Rectal smooth muscle tissue (tissue), 1 donor: ENCODE measurements around the gene CASQ1.

Source experiments
- H3K27ac ChIP-seq: one replicate; pipeline ENCODE4 v1.7.0; 2013; ENCODE audit warnings: low read depth, low read length, inconsistent platforms
- H3K27me3 ChIP-seq: one replicate; pipeline ENCODE4 v1.7.0; 2013; ENCODE audit warnings: low read length; ENCODE audit not compliant: control insufficient read depth, insufficient read depth
- H3K36me3 ChIP-seq: one replicate; pipeline ENCODE4 v1.7.0; 2013; ENCODE audit warnings: low read length; ENCODE audit not compliant: control insufficient read depth, insufficient read depth
- H3K4me1 ChIP-seq: one replicate; pipeline ENCODE4 v1.7.0; 2013; ENCODE audit warnings: low read length; ENCODE audit not compliant: control insufficient read depth, insufficient read depth
- H3K4me3 ChIP-seq: one replicate; pipeline ENCODE4 v1.7.0; 2013; ENCODE audit warnings: low read length
- H3K9ac ChIP-seq: one replicate; pipeline ENCODE4 v1.7.0; 2013; ENCODE audit warnings: low read length

CASQ1 gene

GRCh38 chr1:160208557-160209320 lies 18.4 kb downstream of the CASQ1 start:
- Histone ChIP-seq H3K27me3 (no peaks in the 10 kb centered on the region), H3K4me1 (peaks cover 32% of the 10 kb centered on the region), H3K27ac (no peak overlapping the region), H3K36me3 (peaks cover 26% of the 10 kb centered on the region), H3K4me3 (no peak overlapping the region), H3K9ac (no peak overlapping the region)

DNA sequence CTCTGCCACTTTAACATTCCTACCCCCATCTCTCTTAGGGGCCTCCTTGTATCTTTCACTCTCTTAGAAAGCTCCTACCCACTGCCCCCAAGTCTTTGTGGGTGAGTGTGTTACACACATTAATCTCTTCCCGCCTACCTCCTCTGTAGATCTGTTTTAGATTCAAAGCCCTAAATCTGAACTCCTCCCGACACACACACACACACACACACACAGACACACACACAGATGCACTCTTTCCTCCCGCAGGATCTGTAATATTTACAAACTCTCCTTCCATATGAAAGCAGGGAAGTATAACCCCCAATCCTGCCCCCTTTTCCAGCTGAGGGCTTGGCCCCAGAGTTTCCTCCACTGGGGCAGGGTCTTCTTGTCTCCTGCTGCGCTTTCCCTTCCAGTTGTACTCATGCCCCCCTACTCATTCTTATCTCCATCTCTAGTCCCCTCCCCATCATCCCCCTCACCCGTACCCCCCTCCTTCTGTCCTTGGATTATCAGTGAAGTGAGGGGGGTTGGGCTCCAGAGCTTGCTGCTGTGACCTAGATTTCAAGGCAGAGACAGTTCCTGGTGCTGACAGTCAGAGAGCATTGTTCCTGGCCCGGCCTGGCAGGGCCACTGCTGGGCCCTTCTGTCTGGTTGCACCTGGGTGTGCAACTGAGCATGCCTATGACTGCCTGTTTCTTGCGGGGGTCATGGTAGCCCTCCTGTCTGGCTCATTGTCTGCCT lies 19.1 kb downstream of the CASQ1 start:
- Histone ChIP-seq H3K36me3 (peaks cover 34% of the 10 kb centered on the region), H3K27ac (no peak overlapping the region), H3K4me1 (peaks cover 32% of the 10 kb centered on the region), H3K4me3 (no peak overlapping the region), H3K9ac (no peak overlapping the region), H3K27me3 (no peaks in the 10 kb centered on the region)

- no peak overlapping the region for H3K9ac ChIP-seq
- no peak overlapping the region for H3K4me3 ChIP-seq
- peaks cover 29% of the 10 kb centered on the region for H3K4me1 ChIP-seq
- no peaks in the 10 kb centered on the region for H3K27me3 ChIP-seq
- H3K27ac ChIP-seq, result no peak overlapping the region
- H3K36me3 ChIP-seq, result peaks cover 36% of the 10 kb centered on the region
These were observed 20.2 kb downstream of the CASQ1 start for GRCh38 chr1:160210561-160210960.

DNA sequence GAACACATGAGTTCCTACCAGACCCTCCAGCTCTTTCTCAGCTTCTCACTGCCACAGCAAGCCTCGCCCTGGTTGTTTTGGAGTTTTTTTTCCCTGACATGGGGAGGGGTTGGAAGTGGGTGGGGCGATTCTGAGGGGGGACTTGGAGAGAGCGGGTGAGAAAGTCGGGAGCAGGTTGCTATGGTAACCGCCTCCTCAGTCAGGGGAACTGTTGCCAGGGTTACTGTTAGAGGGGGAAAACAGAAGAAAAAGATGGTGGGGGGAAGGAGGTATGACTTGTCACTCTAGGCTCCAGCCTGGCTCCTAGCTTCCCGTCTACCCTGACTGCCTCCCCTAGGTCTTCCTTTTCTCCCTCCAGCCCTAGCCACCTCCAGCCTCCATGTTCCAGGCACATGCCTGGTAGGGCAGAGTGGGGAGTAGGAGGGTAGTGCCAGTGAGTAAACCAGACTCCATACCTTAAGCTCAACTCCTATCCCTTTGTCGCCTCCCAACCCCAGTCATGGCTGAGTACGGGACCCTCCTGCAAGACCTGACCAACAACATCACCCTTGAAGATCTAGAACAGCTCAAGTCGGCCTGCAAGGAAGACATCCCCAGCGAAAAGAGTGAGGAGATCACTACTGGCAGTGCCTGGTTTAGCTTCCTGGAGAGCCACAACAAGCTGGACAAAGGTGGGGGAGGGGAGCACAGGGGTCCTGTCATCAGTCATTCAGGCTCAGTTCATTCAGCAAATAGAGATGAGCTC lies 20.8 kb downstream of the CASQ1 start:
- H3K27me3 ChIP-seq, result no peaks in the 10 kb centered on the region
- H3K4me3 ChIP-seq, result no peak overlapping the region
- H3K36me3 ChIP-seq, result peaks cover 43% of the 10 kb centered on the region
- no peak overlapping the region for H3K9ac ChIP-seq
- no peak overlapping the region for H3K27ac ChIP-seq
- H3K4me1 ChIP-seq, result peaks cover 26% of the 10 kb centered on the region

GRCh38 chr1:160214481-160215140 lies 24.2 kb downstream of the CASQ1 start:
- H3K36me3 ChIP-seq, result peaks cover 47% of the 10 kb centered on the region
- peaks cover 36% of the 10 kb centered on the region for H3K4me1 ChIP-seq
- no peaks in the 10 kb centered on the region for H3K27me3 ChIP-seq
- no peak overlapping the region for H3K9ac ChIP-seq
- no peak overlapping the region for H3K27ac ChIP-seq
- no peak overlapping the region for H3K4me3 ChIP-seq

DNA sequence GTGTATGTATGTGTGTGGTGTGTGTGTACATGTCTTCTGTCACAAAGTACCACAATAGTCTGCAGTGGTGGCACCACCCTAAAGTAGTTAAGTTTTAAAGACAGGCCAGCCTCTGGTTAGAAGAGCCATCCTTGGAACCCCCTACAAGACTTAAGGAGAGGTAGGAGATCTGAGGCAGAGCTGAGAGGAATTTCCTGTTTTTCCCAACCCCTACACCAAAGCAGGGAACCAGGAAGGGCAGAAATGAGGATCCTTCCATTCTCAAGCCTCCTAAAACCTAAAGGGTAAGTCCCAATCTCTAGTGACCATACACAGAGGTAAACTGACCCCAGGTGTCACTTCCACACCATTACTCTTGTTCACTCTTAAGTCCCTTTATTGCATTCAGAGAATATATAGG lies 25.9 kb downstream of the CASQ1 start:
- H3K27ac ChIP-seq, result no peak overlapping the region
- no peak overlapping the region for H3K9ac ChIP-seq
- peaks cover 48% of the 10 kb centered on the region for H3K36me3 ChIP-seq
- peaks cover 27% of the 10 kb centered on the region for H3K4me1 ChIP-seq
- H3K4me3 ChIP-seq, result no peak overlapping the region
- H3K27me3 ChIP-seq, result no peaks in the 10 kb centered on the region

DNA sequence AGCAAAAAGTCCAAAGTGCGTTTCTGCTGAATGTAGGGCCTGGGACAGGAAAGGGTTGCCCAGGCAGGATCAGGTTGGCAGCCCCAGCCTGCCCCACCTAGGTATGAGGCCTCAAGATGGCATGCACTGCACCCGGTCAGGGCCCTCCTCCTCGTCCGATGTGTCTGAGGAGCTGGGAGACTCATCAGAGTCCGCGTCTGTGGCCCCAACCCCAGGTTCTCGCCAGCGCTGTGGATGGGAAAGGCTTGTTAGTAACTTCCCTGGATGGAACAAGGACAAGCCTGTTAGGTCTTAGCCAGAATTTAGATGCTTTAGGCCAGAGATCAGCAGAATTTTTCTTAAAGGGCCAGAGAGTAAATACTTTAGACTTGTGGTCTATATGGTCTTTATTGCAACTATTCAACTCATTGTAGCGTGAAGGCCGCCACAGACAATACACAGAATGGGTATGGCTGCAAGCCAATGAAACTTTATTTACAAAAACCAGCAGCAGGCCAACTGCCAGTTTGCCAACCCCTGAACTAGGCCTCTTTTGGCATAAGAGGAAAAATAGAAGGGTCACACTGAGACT lies 27.2 kb downstream of the CASQ1 start:
- Histone ChIP-seq H3K4me3 (no peak overlapping the region), H3K27me3 (no peaks in the 10 kb centered on the region), H3K9ac (no peak overlapping the region), H3K36me3 (peaks cover 42% of the 10 kb centered on the region), H3K4me1 (peaks cover 27% of the 10 kb centered on the region), H3K27ac (peak overlapping the region; percentile 79)

- peaks cover 41% of the 10 kb centered on the region for H3K36me3 ChIP-seq
These were observed 28.9 kb downstream of the CASQ1 start for GRCh38 chr1:160219062-160219929.

GRCh38 chr1:160220301-160220700 lies 29.9 kb downstream of the CASQ1 start:
- H3K4me3 ChIP-seq, result no peak overlapping the region
- H3K27ac ChIP-seq, result no peak overlapping the region
- H3K27me3 ChIP-seq, result no peaks in the 10 kb centered on the region
- H3K36me3 ChIP-seq, result peaks cover 48% of the 10 kb centered on the region
- H3K9ac ChIP-seq, result no peak overlapping the region
- H3K4me1 ChIP-seq, result peaks cover 27% of the 10 kb centered on the region

More at GRCh38 chr1:160219062-160219929, 28.9 kb downstream of the CASQ1 start:
- no peak overlapping the region for H3K4me3 ChIP-seq
- peaks cover 27% of the 10 kb centered on the region for H3K4me1 ChIP-seq
- H3K9ac ChIP-seq, result no peak overlapping the region
- no peaks in the 10 kb centered on the region for H3K27me3 ChIP-seq
- H3K27ac ChIP-seq, result peak overlapping the region; percentile 87

GRCh38 chr1:160221089-160221488 lies 30.7 kb downstream of the CASQ1 start:
- Histone ChIP-seq H3K4me1 (peaks cover 27% of the 10 kb centered on the region), H3K27ac (no peak overlapping the region), H3K4me3 (no peak overlapping the region), H3K27me3 (no peaks in the 10 kb centered on the region), H3K9ac (no peak overlapping the region), H3K36me3 (peaks cover 45% of the 10 kb centered on the region)

DNA sequence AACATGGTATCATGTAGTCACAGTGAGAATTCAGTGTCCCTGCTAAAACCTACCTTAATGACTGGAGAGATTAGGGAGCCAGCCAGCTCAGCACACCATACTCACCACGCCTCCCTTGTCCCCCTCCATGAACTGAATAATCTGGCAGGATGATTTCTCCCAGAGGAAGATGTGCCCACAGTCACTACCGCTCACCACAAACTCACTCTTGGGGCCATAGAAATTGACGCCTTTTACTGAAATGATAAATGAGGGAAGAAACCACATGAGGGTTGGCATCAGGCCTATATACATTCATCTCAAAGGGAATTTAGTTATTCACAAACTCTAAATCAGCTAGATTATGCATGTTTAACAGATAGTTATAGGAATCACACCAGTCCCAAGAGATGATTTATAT lies 32.2 kb downstream of the CASQ1 start:
- Histone ChIP-seq H3K4me1 (peaks cover 22% of the 10 kb centered on the region), H3K27me3 (no peaks in the 10 kb centered on the region), H3K4me3 (no peak overlapping the region), H3K9ac (no peak overlapping the region), H3K27ac (no peak overlapping the region), H3K36me3 (peaks cover 47% of the 10 kb centered on the region)
